GM19193 (cell line): ENCODE results near the gene INHBC.

Experiments
- POLR2A ChIP-seq: IDR thresholded peaks from 4 replicates; pipeline ENCODE4 v1.6.1; 2011; ENCODE audit not compliant: insufficient read depth, insufficient read length; ENCODE audit errors: extremely low read depth

Gene INHBC

GRCh38 chr12:57434517-57435223, at the start of gene INHBC:
Gene INHBC, plus strand, starts transcription at chr12:57434784. Its CDS starts 103 bp downstream, at chr12:57434887.
- TF ChIP-seq POLR2A = no peak

DNA sequence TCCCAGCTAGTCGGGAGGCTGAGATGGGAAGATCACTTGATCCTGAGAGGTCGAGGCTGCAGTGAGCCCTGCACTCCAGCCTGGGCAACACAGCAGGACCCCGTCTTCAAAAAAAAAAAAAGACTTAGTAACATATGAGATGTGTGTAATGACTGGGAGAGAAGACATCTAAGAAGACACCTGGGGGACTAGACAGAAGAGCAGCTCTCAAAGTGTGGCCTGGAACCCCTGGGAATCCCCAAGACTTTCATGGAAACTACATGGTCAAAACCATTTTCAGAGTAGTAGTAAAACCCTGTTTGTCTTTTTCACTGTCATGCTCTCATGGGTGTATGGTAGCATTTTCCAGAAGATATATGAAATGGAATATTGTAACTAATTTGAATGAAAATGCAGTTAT, 49.0 kb upstream of the INHBC start:
- no peak for TF ChIP-seq POLR2A

DNA sequence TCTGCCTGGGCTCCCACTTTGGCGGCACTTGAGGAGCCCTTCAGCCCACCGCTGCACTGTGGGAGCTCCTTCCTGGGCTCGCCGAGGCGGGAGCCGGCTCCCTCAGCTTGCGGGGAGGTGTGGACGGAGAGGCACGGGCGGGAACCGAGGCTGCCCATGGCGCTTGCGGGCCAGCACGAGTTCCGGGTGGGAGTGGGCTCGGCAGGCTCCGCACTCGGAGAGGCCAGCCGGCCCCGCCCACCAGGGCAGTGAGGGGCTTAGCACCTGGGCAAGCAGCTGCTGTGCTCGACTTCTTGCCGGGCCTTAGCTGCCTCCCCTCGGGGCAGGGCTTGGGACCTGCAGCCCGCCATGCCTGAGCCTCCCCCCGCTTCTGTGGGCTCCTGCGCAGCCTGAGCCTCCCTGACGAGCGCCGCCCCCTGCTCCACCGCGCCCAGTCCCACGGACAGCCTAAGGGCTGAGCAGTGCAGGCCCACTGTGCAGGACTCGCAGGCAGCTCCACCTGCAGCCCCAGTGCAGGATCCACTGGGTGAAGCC, 48.3 kb upstream of the INHBC start:
- TF ChIP-seq POLR2A = no peak

DNA sequence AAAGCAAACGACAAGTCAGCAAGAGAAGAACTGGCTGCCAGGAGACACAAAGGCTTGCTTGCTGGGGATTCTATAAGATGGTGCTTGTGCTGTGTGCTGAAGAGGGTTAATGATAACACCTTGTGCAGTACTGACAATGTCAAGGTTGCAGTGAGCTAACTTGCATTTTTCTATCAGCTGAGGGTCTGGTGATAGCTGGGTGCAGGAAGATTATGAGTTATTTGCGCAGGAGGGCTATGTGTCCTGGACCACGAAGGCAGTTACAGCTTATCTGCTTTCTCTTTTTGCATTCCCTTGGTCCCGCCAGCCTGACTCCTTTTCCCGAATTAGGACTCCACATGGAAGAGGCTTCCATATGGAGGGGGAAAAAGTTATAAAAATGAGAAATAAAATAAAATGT, 46.2 kb upstream of the INHBC start:
- TF ChIP-seq POLR2A = no peak

DNA sequence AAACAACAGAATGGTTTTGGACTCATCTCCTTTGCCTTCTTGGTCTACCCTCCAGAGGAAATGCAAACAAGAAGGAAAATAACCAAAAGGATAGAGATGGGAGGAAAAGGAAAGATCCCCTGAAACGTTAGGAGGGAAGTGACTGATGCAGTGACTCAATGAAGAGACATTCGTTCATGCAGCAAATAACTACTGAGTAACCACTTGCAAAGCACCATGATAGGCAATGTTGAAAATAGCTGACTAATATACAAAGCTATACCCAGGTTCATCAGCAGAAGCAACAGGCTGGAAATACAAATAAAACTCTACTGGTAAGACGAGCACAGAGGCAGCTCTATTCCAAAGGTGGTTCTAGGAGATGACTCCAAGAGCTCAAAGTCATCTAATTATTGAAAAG, 45.6 kb upstream of the INHBC start:
- no peak for TF ChIP-seq POLR2A

DNA sequence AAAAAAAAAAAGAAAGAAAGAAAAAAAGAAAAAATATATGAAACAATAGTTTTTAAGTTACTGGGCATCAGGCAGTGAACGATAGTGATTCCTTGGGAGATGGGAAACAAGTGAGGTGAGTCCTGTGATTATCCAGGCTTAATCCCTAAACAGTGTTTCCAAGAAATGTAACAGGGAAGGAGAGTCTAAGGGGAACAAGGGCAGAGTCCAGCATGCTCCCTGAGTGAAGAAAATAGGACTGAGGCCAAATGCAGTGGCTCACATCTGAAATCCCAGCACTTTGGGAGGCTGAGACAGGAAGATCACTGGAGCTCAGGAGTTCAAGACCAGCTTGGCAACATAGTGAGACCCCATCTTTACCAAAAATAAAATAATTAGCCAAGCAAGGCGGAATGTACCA, 44.4 kb upstream of the INHBC start:
- TF ChIP-seq POLR2A = no peak

DNA sequence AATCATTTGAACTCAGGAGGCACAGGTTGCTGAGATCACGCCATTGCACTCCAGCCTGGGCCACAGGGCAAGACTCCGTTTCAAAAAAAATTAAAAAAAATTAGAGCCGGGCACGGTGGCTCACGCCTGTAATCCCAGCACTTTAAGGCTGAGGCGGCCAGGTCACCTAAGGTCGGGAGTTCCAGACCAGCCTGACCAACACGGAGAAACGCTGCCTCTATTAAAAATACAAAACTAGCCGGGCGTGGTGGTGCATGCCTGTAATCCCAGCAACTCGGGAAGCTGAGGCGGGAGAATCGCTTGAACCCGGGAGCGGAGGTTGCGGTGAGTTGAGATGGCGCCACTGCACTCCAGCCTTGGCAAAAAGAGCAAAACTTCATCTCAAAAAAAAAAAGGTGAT, 39.5 kb upstream of the INHBC start:
- TF ChIP-seq POLR2A = no peak

GRCh38 chr12:57397441-57397840, 37.1 kb upstream of the INHBC start:
- TF ChIP-seq POLR2A = no peak

DNA sequence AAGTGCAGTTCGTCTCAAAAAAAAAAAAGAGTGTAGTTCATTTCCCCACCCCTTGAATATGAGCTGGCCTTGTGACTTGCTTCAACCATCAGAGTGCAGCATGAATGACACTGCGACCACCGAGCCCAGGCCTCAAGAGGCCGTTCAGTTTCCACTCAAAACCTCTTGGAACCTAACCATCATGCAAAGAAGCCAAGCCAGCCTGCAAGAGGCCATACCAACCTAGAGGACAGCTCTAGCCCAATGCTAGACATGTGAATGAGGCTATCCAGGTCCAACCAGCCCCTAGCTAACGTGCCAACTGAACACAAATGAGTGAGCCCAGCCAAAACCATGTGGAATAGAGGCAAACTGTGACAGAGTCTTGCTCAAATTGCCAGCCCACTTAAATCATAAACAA, 33.4 kb upstream of the INHBC start:
- no peak for TF ChIP-seq POLR2A

DNA sequence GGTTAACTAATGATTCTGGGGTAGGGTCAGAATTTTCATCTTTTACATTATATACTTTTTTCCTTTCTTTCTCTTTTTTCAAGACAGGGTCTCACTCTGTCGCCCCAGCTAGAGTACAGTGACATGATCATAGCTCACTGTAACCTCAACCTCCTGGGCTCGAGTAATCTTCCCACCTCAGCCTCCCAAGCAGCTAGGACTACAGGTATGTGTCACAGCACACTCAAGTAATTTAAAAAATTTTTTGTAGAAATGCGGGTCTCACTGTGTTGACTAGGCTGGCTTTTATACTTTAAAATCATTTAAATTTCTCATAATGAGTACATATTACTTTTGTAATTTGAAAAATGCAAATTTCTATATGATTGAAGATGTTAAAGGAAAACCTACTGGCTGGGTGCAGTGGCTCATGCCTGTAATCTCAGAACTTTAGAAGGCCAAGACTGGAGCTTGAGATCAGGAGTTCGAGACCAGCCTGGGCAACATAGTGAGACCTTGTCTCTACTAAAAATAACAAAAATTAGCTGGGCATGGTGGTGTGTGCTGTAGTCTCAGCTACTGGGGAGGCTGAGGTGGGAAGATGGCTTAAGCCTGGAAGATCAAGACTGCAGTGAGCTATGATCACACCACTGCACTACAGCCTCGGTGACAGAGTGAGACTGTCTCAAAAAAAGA, 29.5 kb upstream of the INHBC start:
- no peak for TF ChIP-seq POLR2A

DNA sequence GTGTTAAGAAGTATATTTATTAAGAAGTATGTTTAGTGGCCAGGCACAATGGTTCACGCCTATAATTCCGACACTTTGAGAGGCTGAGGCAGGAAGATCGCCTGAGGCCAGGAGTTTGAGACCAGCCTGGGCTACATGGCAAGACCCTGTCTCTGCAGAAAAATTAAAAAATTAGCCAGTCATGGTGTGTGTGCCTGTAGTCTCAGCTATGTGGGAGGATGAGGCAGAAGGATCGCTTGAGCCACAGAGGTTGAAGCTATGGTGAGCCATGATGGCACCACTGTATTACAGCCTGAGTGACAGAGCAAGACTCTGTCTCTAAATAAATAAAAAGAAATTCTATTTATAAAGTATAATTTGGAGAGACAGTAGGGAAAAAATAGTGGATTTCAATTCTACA, 24.1 kb upstream of the INHBC start:
- TF ChIP-seq POLR2A = no peak

DNA sequence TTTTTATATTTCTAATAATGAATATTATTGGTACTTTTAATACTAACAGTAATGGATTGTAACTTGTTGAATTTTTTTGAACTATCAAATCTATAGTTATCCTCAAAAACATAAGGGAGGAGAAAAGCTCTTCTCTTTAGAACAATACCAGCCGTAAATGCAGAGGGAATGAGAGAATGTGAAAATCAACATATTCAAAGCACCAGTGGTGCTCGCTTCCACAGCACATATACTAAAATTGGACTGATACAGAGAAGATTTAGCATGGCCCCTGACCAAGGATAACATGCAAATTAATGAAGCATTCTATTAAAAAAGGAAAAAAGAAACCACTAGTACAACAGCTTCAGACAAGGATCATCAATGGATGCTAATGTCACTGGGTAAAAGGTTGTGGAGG, 19.5 kb upstream of the INHBC start:
- TF ChIP-seq POLR2A = no peak

DNA sequence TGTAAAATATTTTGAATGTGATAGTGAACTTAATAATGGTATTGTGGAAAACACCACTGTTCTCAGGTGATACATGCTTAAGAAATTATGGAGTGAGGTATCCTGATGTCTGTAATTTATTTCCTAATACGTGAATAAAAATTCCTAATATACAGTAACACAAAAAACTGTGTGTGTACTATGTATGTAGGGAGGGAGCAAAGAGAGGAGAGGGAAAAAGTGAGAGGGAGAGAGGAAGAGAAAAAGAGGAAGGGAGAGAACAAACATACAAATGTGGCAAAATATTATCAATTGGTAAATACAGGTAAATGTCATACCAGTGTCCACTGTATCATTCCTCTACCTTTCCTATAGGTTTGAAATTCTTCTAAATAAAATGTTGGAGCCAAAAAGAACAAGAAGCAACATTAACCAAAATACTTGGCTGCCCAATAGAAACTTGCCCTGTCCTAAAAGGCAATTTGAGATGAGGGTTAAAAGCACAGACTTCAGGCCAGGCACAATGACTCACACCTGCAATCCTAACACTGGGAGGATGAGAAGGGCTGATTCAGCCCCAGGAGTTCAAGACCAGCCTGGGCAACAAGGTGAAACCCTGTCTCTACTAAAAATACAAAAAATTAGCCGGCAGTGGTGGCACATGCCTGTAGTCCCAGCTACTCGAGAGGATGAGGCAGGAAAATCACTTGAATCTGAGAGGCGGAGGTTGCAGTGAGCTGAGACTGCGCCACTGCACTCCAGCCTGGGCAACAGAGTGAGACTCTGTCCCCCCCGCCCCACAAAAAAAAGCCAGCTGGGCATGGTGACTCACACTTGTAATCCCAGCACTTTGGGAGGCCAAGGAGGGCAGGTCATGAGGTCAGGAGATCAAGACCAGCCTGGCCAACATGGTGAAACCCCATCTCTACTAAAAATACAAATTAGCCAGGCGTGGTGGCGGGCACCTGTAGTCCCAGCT, 18.3 kb upstream of the INHBC start:
- TF ChIP-seq POLR2A = no peak

- TF ChIP-seq POLR2A = no peak
These were observed 16.3 kb upstream of the INHBC start for GRCh38 chr12:57418255-57418654.

DNA sequence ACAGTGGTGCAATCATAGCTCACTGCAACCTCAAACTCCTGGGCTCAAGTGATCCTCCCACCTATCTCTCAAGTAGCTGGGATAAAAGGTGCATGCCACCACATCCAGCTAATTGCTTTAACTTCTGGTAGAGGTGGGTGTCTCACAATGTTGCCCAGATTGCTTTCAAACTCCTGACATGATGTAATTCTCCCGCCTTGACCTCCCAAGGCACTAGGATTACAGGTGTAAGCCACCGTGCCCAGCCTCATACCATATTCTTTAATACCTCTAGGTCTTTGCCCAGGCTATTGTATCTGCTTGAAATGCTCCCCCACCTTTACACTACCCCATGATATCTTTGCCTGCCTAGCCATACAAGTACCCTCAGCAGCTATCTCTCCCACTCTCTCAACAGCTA, 15.1 kb upstream of the INHBC start:
- no peak for TF ChIP-seq POLR2A
